ENCODE measurements around the gene CDH4.

DNA sequence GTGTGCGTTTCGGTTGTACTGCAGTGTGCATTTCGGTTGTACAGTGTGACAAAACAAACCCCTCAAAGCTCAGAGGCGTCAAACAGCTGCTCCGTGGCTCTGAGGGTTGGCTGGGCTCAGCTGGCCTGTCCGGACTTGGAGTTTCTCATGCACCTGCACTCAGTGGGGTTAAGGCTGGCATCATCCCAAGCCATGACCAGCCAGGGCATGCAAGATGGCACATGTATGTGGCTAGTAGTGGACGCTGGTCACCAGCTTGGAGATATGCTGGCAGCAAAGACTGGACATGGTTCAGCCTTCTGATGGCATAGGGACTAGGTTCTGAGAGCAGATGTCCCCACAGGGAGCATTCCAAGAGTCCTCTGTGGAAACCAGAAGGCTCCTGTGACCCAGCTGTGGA, 187.2 kb downstream of the CDH4 start:
- TF ChIP-seq CTCF (IDR thresholded peaks at IDR 0.05) (no peak), POLR2A (IDR thresholded peaks at IDR 0.05) (no peak)
